IMR-90 (cell line): Measurements from ENCODE around the gene APPL2. TPM values are rescaled to one million over a fixed set of nuclear protein-coding genes. Genes with fewer than 3 reads are reported as not detected.
A peak's percentile ranks its signal among the peaks of the same experiment; 100 is the strongest.

ENCODE experiments used
- ATAC-seq: fragments of 200-7000 bp; cut with Tn5 transposase; 2 replicates; pipeline ENCODE4 v1.9.1; 2020; ENCODE audit warnings: low read depth, mild to moderate bottlenecking, moderate library complexity
- BruUV-seq: library from RNA; stranded (reverse); fragments of 400-500 nt; replicated peaks from 2 replicates; lab custom pipeline; 2021; lab: Mats Ljungman, UMichigan
- CTCF ChIA-PET: fragments of 300-600 bp; formaldehyde crosslinking; extraction: SDS; loops from one replicate; lab custom pipeline; 2021; ENCODE audit warnings: antibody characterized with exemption; lab: Yijun Ruan, JAX
- POLR2A ChIA-PET: fragments of 300-600 bp; sonication (Branson Sonifier 250); formaldehyde crosslinking; loops from one replicate; lab custom pipeline; 2022; ENCODE audit warnings: antibody characterized with exemption; ENCODE audit not compliant: unreplicated experiment; lab: Charles Lee
- DNase-seq: peaks from one replicate; pipeline ENCODE4 v3.0.0; 2013
- H2AFZ ChIP-seq: replicated peaks from 2 replicates; pipeline ENCODE3; 2013; ENCODE audit warnings: low read length, mild to moderate bottlenecking; ENCODE audit not compliant: poor library complexity
- H2AK5ac ChIP-seq: 2 replicates; pipeline ENCODE4 v1.6.1; 2013; ENCODE audit warnings: low read depth, low read length, inconsistent platforms
- H2AK9ac ChIP-seq: replicated peaks from 2 replicates; pipeline ENCODE3; 2013; ENCODE audit warnings: mild to moderate bottlenecking, low read depth, low read length, moderate library complexity; ENCODE audit not compliant: poor library complexity
- H2BK120ac ChIP-seq: 2 replicates; pipeline ENCODE4 v1.6.1; 2013; ENCODE audit warnings: low read depth, low read length, inconsistent platforms
- H2BK15ac ChIP-seq: 3 replicates; pipeline ENCODE4 v1.6.1; 2013; ENCODE audit warnings: low read depth, low read length, inconsistent platforms
- H2BK20ac ChIP-seq: 2 replicates; pipeline ENCODE4 v1.6.1; 2013; ENCODE audit warnings: low read depth, mild to moderate bottlenecking, inconsistent platforms, low read length, moderate library complexity
- H2BK5ac ChIP-seq: 2 replicates; pipeline ENCODE4 v1.6.1; 2013; ENCODE audit warnings: mild to moderate bottlenecking, low read depth, low read length, inconsistent platforms; ENCODE audit not compliant: poor library complexity, severe bottlenecking
- H3K14ac ChIP-seq: replicated peaks from 2 replicates; pipeline ENCODE4 v1.6.1; 2013; ENCODE audit warnings: low read depth, low read length, inconsistent platforms
- H3K18ac ChIP-seq: 2 replicates; pipeline ENCODE4 v1.6.1; 2013; ENCODE audit warnings: low read depth, low read length, control low read depth
- H3K23ac ChIP-seq: 2 replicates; pipeline ENCODE4 v1.6.1; 2013; ENCODE audit warnings: low read depth, low read length, inconsistent platforms
- H3K27ac ChIP-seq: 2 replicates; pipeline ENCODE4 v1.5.1; 2013; ENCODE audit warnings: mild to moderate bottlenecking, control low read depth, low read length; ENCODE audit not compliant: insufficient read depth
- H3K27me3 ChIP-seq: 2 replicates; pipeline ENCODE4 v1.6.1; 2013; ENCODE audit warnings: low read length; ENCODE audit not compliant: control insufficient read depth, insufficient read depth
- H3K36me3 ChIP-seq: 2 replicates; pipeline ENCODE4 v1.6.1; 2013; ENCODE audit warnings: low read length, mixed read lengths; ENCODE audit not compliant: control insufficient read depth, insufficient read depth
- H3K4ac ChIP-seq: 2 replicates; pipeline ENCODE4 v1.6.1; 2013; ENCODE audit warnings: low read depth, low read length, inconsistent platforms
- H3K4me1 ChIP-seq: 2 replicates; pipeline ENCODE4 v1.6.1; 2013; ENCODE audit warnings: low read length, mixed read lengths; ENCODE audit not compliant: control insufficient read depth, insufficient read depth
- H3K4me2 ChIP-seq: 2 replicates; pipeline ENCODE4 v1.6.1; 2013; ENCODE audit warnings: low read depth, mild to moderate bottlenecking, control low read depth, low read length, moderate library complexity
- H3K4me3 ChIP-seq: 2 replicates; pipeline ENCODE4 v1.5.1; 2013; ENCODE audit warnings: low read depth, mild to moderate bottlenecking, control low read depth, low read length, moderate library complexity; ENCODE audit not compliant: insufficient read depth
- H3K56ac ChIP-seq: 2 replicates; pipeline ENCODE4 v1.6.1; 2013; ENCODE audit warnings: low read length, inconsistent platforms; ENCODE audit not compliant: insufficient read depth; ENCODE audit errors: extremely low read depth
- H3K79me1 ChIP-seq, 2 experiments: 2 replicates each; pipeline ENCODE4 v1.6.1; 2013; ENCODE audit warnings: low read length in 2 of 2, inconsistent platforms in 1 of 2, low read depth in 1 of 2
- H3K9ac ChIP-seq: 2 replicates; pipeline ENCODE4 v1.6.1; 2013; ENCODE audit warnings: low read depth, low read length, control low read depth
- H3K9me1 ChIP-seq: 2 replicates; pipeline ENCODE4 v1.6.1; 2013; ENCODE audit warnings: low read length, inconsistent platforms; ENCODE audit not compliant: insufficient read depth
- H3K9me3 ChIP-seq: 2 replicates; pipeline ENCODE4 v1.6.1; 2013; ENCODE audit warnings: low read length; ENCODE audit not compliant: control insufficient read depth, insufficient read depth
- H4K20me1 ChIP-seq: 2 replicates; pipeline ENCODE4 v1.6.1; 2013; ENCODE audit warnings: low read length, inconsistent platforms; ENCODE audit not compliant: insufficient read depth
- H4K5ac ChIP-seq: 2 replicates; pipeline ENCODE4 v1.6.1; 2013; ENCODE audit warnings: mild to moderate bottlenecking, low read depth, low read length, control low read depth
- H4K8ac ChIP-seq, 2 experiments: 2 replicates each; pipeline ENCODE4 v1.6.1; 2013; ENCODE audit warnings: low read depth in 2 of 2, low read length in 2 of 2, control low read depth in 1 of 2, inconsistent platforms in 1 of 2
- H4K91ac ChIP-seq: 2 replicates; pipeline ENCODE4 v1.6.1; 2013; ENCODE audit warnings: low read depth, low read length, inconsistent platforms; ENCODE audit not compliant: insufficient read depth
- FOS ChIP-seq: fragments of 150-350 bp; IDR thresholded peaks from 2 replicates; pipeline ENCODE4 v1.6.1; 2016; ENCODE audit warnings: low read depth, low read length
- MAFK ChIP-seq: IDR thresholded peaks from 2 replicates; pipeline ENCODE4 v1.6.1; 2012; ENCODE audit warnings: low read depth, low read length, improper control_type of control experiment
- MAZ ChIP-seq: IDR thresholded peaks from 2 replicates; pipeline ENCODE4 v1.6.1; 2012; ENCODE audit warnings: low read depth, mild to moderate bottlenecking, low read length, improper control_type of control experiment, moderate library complexity, borderline replicate concordance
- POLR2A ChIP-seq: IDR thresholded peaks from 2 replicates; pipeline ENCODE4 v1.6.1; 2012; ENCODE audit warnings: mild to moderate bottlenecking, low read depth, low read length
- RAD21 ChIP-seq: IDR thresholded peaks from 2 replicates; pipeline ENCODE4 v1.6.1; 2012; ENCODE audit warnings: low read length, improper control_type of control experiment
- RCOR1 ChIP-seq: IDR thresholded peaks from 2 replicates; pipeline ENCODE4 v1.6.1; 2012; ENCODE audit warnings: mild to moderate bottlenecking, low read length, improper control_type of control experiment; ENCODE audit not compliant: insufficient replicate concordance
- SMC3 ChIP-seq: fragments of 150-350 bp; IDR thresholded peaks from 2 replicates; pipeline ENCODE4 v1.6.1; 2016; ENCODE audit warnings: low read depth, mild to moderate bottlenecking, antibody characterized with exemption, low read length, moderate library complexity
- WGBS, 2 experiments: methylation state at CpG; one replicate each; pipeline versions ENCODE4 v1.1.5 to v1.1.7; 2013; ENCODE audit warnings: missing lambda C conversion rate in 2 of 2; ENCODE audit not compliant: insufficient read length in 1 of 2; ENCODE audit errors: extremely low coverage in 2 of 2; 5-methylcytosine and 5-hydroxymethylcytosine counted together
- dilution Hi-C: fragments of 300-500 bp; cut with HindIII; formaldehyde crosslinking; loops from one replicate; pipeline ENCODE4 v1.14.3; 2018; ENCODE audit warnings: low sequenced_read_pairs; ENCODE audit not compliant: unreplicated experiment
- in situ Hi-C: fragments of 300-500 bp; cut with MboI; formaldehyde crosslinking; loops from 3 replicates; pipeline ENCODE4 v1.14.3; 2019; ENCODE audit warnings: low sequenced_read_pairs, inconsistent platforms, mixed read lengths
- intact Hi-C: fragments of 100-400 bp; cut with micrococcal nuclease; formaldehyde crosslinking; loops from 2 replicates; pipeline ENCODE4 v1.10.0; 2022
- polyA plus RNA-seq, 3 experiments: library from polyadenylated mRNA; depleted of rRNA; stranded (reverse); fragments of >200 nt; gene quantifications; 2 replicates each; pipeline ENCODE4 v1.2.3, GENCODE V29; 2012; ENCODE audit warnings: low replicate concordance in 1 of 3
- total RNA-seq: library from RNA; depleted of rRNA; stranded (reverse); fragments of >200 nt; gene quantifications from 2 replicates; pipeline ENCODE4 v1.2.3, GENCODE V29; 2012
- TF ChIP-seq, protein P1 (sequence below): fragments of 150-350 bp; IDR thresholded peaks from 2 replicates; pipeline ENCODE4 v1.6.1; 2016; ENCODE audit warnings: low read depth, mild to moderate bottlenecking, low read length, moderate library complexity, borderline replicate concordance

APPL2 gene
- total and polyA plus RNA-seq, 2 of the 4 experiments (the other 2 are of a cell fraction) = 42.3 to 65.8 TPM

DNA sequence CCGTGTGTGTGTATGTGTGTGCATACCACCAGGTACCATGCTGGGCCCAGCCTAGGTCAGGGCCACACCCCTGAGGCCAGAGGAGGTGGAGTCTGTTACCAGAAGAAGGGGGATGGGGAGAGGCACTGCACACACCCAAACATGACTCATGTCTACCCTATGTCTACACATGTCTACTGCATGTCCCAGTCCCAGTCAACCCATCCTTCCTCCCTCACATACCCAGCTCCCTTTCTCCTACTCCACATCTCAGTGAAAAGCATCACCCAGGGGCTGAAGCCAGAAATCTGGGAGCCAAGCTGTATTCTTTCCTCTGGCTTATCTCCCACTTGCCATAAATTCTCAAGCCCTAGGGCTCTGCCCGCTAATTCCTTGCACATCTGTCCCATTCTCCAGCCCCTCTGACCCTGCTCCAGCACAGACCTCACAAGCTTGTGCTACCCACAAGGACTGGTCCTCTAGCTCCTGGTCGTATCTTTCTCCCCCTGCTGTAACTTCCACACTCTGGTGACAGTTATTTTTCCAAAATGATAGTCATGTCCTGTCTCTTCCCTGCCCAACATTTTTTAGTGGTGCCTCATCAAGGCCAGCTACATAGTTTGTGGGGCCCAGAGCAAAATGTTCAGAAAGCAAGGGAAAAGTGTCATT lies 18.0 kb upstream of the APPL2 start:
- H3K79me1 ChIP-seq = peaks cover 4 to 43% of the 10 kb centered on the region in 2 experiments; a peak in 2 of 4 replicates
- CTCF ChIA-PET = interaction anchor here (0.7 to 1.0 kb wide), 2 partner anchors 30 to 78 kb away, joined by 3 read pairs; no protein-coding TSS in a partner anchor
- ATAC-seq = peak; percentile 54

More for the DNA sequence above, 18.0 kb upstream of the APPL2 start:
- WGBS, 2 experiments = 20% methylated on average over 2 of the region's 3 CpGs; no CpG with 5 or more reads in 1 of the 2 experiments
- Histone ChIP-seq H3K36me3 (no peaks in the 10 kb centered on the region), H3K27ac (peak overlapping the region; percentile 89), H3K18ac (peak overlapping the region; percentile 70), H4K8ac (peak overlapping the region; percentile 74 to 98), H3K9me1 (peaks cover 25% of the 10 kb centered on the region), H3K9ac (peak overlapping the region; percentile 41), H2BK120ac (peak overlapping the region; percentile 99), H3K4me2 (peak overlapping the region; percentile 53), H2BK5ac (peak overlapping the region; percentile 100), H4K5ac (peak overlapping the region; percentile 69), H2AK9ac (peak overlapping the region; percentile 97), H2BK20ac (peak overlapping the region; percentile 100), H2BK15ac (peak overlapping the region; percentile 91), H2AK5ac (peak overlapping the region; percentile 100), H3K4me3 (no peak overlapping the region), H3K4me1 (peaks cover 39% of the 10 kb centered on the region), H4K20me1 (peaks cover 3% of the 10 kb centered on the region; the same call in 1 of the 2 replicates), H4K91ac (peak overlapping the region; percentile 99), H2AFZ (peak overlapping the region; percentile 83), H3K14ac (peak overlapping the region; percentile 98), H3K27me3 (no peaks in the 10 kb centered on the region), H3K23ac (peak overlapping the region; percentile 99), H3K4ac (peak overlapping the region; percentile 99), H3K9me3 (no peaks in the 10 kb centered on the region), H3K56ac (peak overlapping the region; percentile 99)
- BruUV-seq = no TSS peak
- in situ Hi-C loops (no loop called here), dilution Hi-C loops (no loop called here), intact Hi-C loops (loop anchor here (10.0 kb wide), 1 partner anchor 831 kb away; no protein-coding TSS in a partner anchor)
- POLR2A ChIA-PET = interaction anchor here (0.6 to 1.3 kb wide), 3 partner anchors 18 to 78 kb away, joined by 3 to 5 read pairs (median 3); partner anchors contain the start of gene APPL2
- DNase-seq = peak; percentile 73
- TF ChIP-seq FOS (0 out of 2 replicates have a peak, but pooled peaks have one; percentile 45), RAD21 (0 out of 2 replicates have a peak, but pooled peaks have one; percentile 12), MAFK (no peak), SMC3 (no peak), MAZ (no peak), RCOR1 (no peak), POLR2A (0 out of 2 replicates have a peak, but pooled peaks have one; percentile 30)
- TF ChIP-seq, protein P1, sequence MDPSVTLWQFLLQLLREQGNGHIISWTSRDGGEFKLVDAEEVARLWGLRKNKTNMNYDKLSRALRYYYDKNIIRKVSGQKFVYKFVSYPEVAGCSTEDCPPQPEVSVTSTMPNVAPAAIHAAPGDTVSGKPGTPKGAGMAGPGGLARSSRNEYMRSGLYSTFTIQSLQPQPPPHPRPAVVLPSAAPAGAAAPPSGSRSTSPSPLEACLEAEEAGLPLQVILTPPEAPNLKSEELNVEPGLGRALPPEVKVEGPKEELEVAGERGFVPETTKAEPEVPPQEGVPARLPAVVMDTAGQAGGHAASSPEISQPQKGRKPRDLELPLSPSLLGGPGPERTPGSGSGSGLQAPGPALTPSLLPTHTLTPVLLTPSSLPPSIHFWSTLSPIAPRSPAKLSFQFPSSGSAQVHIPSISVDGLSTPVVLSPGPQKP = no peak
